HG03469 (cell line): ENCODE results near the gene ZBTB8OS.

Experiments
- ATAC-seq: cut with Tn5 transposase; IDR thresholded peaks from one replicate; pipeline ENCODE4 v1.9.1; 2021; ENCODE audit warnings: mild to moderate bottlenecking, moderate library complexity, moderate number of reproducible peaks; ENCODE audit not compliant: unreplicated experiment

The ZBTB8OS gene

GRCh38 chr1:32612189-32612881 lies 38.0 kb downstream of the ZBTB8OS start:
- ATAC-seq, result no peak

GRCh38 chr1:32611859-32612188 lies 38.5 kb downstream of the ZBTB8OS start:
- no peak for ATAC-seq

GRCh38 chr1:32609180-32609579 lies 41.2 kb downstream of the ZBTB8OS start:
- no peak for ATAC-seq

- no peak for ATAC-seq
Measured at GRCh38 chr1:32606565-32607371, 43.6 kb downstream of the ZBTB8OS start.

GRCh38 chr1:32605711-32606424 lies 44.5 kb downstream of the ZBTB8OS start:
- no peak for ATAC-seq

- ATAC-seq, result no peak
Measured at GRCh38 chr1:32600034-32600433, 50.3 kb downstream of the ZBTB8OS start.

GRCh38 chr1:32592943-32593342 lies 57.4 kb downstream of the ZBTB8OS start:
- ATAC-seq, result no peak

- ATAC-seq, result no peak
Measured at GRCh38 chr1:32580348-32581017, 69.9 kb downstream of the ZBTB8OS start.
